Right lobe of liver (tissue), 4 donors: Measurements from ENCODE around the gene RIMS1.

Experiments used
- CTCF ChIP-seq, 4 donors: fragments of 200-600 bp in 3 of 4; fragments of 450-650 bp in 1 of 4; IDR thresholded peaks; one replicate each; pipeline versions ENCODE4 v1.5.1 to v1.8.0; 2016 to 2022; ENCODE audit warnings: antibody characterized with exemption in 4 of 4, mild to moderate bottlenecking in 2 of 4
- POLR2A ChIP-seq: fragments of 450-650 bp; IDR thresholded peaks from one replicate; pipeline ENCODE4 v1.6.1; 2017; ENCODE audit warnings: antibody characterized with exemption, mild to moderate bottlenecking
- donor health status: DM: no; HTN: no; CAD: no.
- donor health status: DM: no; HTN: no; CAD: no.
- donor health status: DM: no; HTN: yes; CAD: no.

GRCh38 chr6:72275888-72276287 is 389.5 kb downstream of the RIMS1 start:
- TF ChIP-seq CTCF (IDR thresholded peaks at IDR 0.05) (no peak), POLR2A (no peak)
